Prostate gland (tissue), 2 donors: ENCODE results near the gene NEO1.

Experiments used
- POLR2A ChIP-seq: fragments of 450-650 bp; IDR thresholded peaks from one replicate; pipeline ENCODE4 v1.6.1; 2016; ENCODE audit warnings: antibody characterized with exemption, mild to moderate bottlenecking
- TF ChIP-seq, protein P1 (sequence below), 4 experiments: fragments of 200-600 bp in 2 of 4; fragments of 450-650 bp in 2 of 4; sonication (generic) in 2 of 4; IDR thresholded peaks; 1 replicate in 3 of 4; 2 replicates in 1 of 4; pipeline ENCODE4 v1.5.1; 2016 to 2019; ENCODE audit warnings: antibody characterized with exemption in 4 of 4, mild to moderate bottlenecking in 2 of 4, moderate library complexity in 2 of 4

DNA sequence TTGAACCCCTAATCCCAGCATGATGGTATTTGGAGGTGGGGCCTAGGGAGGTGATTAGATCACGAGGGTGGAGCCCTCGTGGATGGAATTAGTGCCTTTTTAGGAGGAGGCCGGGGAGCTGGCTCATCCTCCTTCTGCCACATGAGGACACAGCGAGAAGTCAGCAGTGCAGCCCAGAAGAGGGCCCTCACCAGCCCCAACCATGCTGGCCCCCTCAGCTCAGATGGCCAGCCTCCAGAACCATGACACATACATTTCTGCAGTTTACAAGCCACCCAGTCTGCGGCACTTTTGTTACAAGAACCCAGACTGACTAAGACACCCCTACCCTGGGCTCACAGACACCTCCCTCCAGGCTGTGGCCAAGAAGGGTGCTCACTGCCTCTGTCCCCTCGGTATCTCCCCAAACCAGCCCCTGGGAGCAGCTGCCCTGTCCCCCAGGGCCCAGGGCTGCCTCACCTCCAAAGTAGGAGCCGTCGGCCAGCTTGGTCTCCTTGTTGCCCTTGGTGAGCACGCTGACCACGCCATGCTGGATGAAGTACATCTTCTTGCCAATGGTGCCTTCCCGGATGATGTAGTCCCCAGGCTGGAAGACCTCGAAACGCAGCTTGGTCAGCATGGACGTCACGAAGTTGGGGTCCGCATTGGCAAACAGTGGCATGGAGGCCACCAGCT lies 272.4 kb downstream of the NEO1 start:
- TF ChIP-seq POLR2A: no peak
- TF ChIP-seq, protein P1, sequence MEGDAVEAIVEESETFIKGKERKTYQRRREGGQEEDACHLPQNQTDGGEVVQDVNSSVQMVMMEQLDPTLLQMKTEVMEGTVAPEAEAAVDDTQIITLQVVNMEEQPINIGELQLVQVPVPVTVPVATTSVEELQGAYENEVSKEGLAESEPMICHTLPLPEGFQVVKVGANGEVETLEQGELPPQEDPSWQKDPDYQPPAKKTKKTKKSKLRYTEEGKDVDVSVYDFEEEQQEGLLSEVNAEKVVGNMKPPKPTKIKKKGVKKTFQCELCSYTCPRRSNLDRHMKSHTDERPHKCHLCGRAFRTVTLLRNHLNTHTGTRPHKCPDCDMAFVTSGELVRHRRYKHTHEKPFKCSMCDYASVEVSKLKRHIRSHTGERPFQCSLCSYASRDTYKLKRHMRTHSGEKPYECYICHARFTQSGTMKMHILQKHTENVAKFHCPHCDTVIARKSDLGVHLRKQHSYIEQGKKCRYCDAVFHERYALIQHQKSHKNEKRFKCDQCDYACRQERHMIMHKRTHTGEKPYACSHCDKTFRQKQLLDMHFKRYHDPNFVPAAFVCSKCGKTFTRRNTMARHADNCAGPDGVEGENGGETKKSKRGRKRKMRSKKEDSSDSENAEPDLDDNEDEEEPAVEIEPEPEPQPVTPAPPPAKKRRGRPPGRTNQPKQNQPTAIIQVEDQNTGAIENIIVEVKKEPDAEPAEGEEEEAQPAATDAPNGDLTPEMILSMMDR (IDR thresholded peaks at IDR 0.05): no peak
